Hematopoietic multipotent progenitor cell treated with erythropoietin and hydrocortisone succinate and interleukin-3 and kit ligand, for 8 days (in vitro differentiated cells): ENCODE data around the gene DCLK1.
A peak's percentile ranks its signal among the peaks of the same experiment; 100 is the strongest.

Source experiments
- DNase-seq: peaks from one replicate; pipeline ENCODE4 v3.0.0-alpha.2; 2015

Gene DCLK1

GRCh38 chr13:35729926-35730627 is 401.1 kb downstream of the DCLK1 start:
- DNase-seq: no peak

- DNase-seq: no peak
Measured at GRCh38 chr13:35727881-35728280, 403.3 kb downstream of the DCLK1 start.

- DNase-seq: no peak
Measured at GRCh38 chr13:35724446-35724845, 406.7 kb downstream of the DCLK1 start.

GRCh38 chr13:35723821-35724220 is 407.4 kb downstream of the DCLK1 start:
- DNase-seq: no peak

GRCh38 chr13:35723053-35723461 is 408.1 kb downstream of the DCLK1 start:
- DNase-seq: no peak

- DNase-seq: peak; percentile 35
Measured at GRCh38 chr13:35722458-35723052, 408.6 kb downstream of the DCLK1 start.

GRCh38 chr13:35720690-35721554 is 410.3 kb downstream of the DCLK1 start:
- peak; percentile 56 for DNase-seq

GRCh38 chr13:35720290-35720689 is 410.9 kb downstream of the DCLK1 start:
- DNase-seq: no peak
